Thyroid gland (tissue), 4 donors: Measurements from ENCODE around the gene ABCG1. TPM values are rescaled to one million over a fixed set of nuclear protein-coding genes. Genes with fewer than 3 reads are reported as not detected.

Source experiments
- DNase-seq, 2 donors: peaks; one replicate each; pipeline ENCODE4 v3.0.0-alpha.2; 2019
- H3K27ac ChIP-seq, 3 donors: fragments of 200-600 bp; sonication (generic); 1 replicate in 2 of 3; 2 replicates in 1 of 3; pipeline ENCODE4 v1.5.1; 2016 to 2019; ENCODE audit warnings: mild to moderate bottlenecking in 1 of 3, moderate library complexity in 1 of 3
- H3K27me3 ChIP-seq: fragments of 200-600 bp; sonication (generic); one replicate; pipeline ENCODE4 v1.5.1; 2019
- H3K36me3 ChIP-seq, 2 donors: fragments of 200-600 bp; sonication (generic); one replicate each; pipeline ENCODE4 v1.5.1; 2016 to 2019
- H3K4me1 ChIP-seq, 2 donors: fragments of 200-600 bp; sonication (generic); one replicate each; pipeline ENCODE4 v1.5.1; 2017 to 2019
- H3K4me3 ChIP-seq, 3 donors: fragments of 200-600 bp; sonication (generic); replicated peaks in 1 of 3; 1 replicate in 2 of 3; 2 replicates in 1 of 3; pipeline ENCODE4 v1.5.1; 2016; ENCODE audit warnings: mild to moderate bottlenecking in 1 of 3
- H3K9me3 ChIP-seq: fragments of 200-600 bp; sonication (generic); one replicate; pipeline ENCODE4 v1.5.1; 2017
- POLR2A ChIP-seq, 2 donors: fragments of 450-650 bp; IDR thresholded peaks; one replicate each; pipeline ENCODE4 v1.6.1; 2017; ENCODE audit warnings: antibody characterized with exemption in 2 of 2, mild to moderate bottlenecking in 2 of 2, moderate library complexity in 1 of 2
- WGBS, 2 donors: methylation state at CpG; one replicate each; pipeline ENCODE4 v1.1.5; 2017; 5-methylcytosine and 5-hydroxymethylcytosine counted together
- intact Hi-C: fragments of 100-400 bp; cut with DNase I; formaldehyde crosslinking; loops from one replicate; pipeline ENCODE4 v1.15.1; 2023
- total RNA-seq, 4 donors: library from RNA; depleted of rRNA; stranded (reverse); fragments of >200 nt; gene quantifications; one replicate each; pipeline ENCODE4 v1.2.3, GENCODE V29; 2016
- TF ChIP-seq, protein P1 (sequence below), 6 experiments: fragments of 200-600 bp in 3 of 6; fragments of 450-650 bp in 3 of 6; sonication (generic) in 3 of 6; IDR thresholded peaks; one replicate each; pipeline ENCODE4 v1.5.1; 2016 to 2019; ENCODE audit warnings: antibody characterized with exemption in 6 of 6, mild to moderate bottlenecking in 2 of 6, inconsistent platforms in 1 of 6, moderate library complexity in 1 of 6

Gene ABCG1
- total RNA-seq, 4 donors from 2014 or later = 13.8 to 34.1 (median 18.9) TPM

DNA sequence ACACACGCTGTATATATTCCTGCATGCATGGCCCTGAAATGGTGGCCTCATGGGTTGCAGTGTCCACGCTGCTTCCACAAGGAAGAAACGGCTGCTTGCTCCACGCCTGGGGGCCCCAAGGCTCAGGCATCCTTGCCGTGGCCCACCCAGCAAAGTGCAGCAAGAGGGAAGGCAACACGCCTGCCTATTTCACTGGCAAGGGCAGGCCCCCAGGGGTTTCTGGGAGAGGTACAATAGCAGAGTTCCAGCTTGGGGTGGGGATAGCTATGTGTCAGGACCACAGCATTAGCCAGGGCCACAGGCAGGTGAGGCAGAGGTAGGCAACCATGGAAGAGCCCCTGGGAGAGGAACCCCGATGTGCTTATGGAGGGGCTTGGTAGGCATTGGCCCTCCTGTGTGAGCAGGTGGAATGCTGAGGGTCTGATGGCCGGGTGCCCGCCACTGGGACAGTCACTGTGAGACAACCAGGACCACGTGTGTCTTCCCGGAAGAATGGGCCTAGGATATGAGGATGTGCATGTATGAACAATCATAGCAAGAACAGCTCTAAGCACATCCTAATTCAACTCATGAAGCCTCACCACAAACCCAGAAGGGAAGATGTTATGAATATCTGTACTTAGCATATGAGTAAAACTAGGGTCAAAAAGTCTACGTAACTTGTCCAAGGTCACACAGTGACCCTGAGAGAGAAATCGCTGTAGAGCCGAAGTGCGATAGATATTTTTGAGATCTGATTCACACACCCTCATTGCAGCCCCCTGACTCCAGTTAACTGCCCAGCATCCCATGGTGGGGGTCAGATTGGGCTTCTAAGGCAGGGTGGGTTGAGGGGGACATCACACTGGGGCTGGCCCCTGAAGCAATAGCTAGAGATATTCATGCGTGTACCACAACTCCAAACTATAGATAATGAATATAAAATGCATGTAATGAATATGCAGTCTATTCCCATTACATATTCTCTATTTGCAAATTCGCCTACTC is 120.1 kb downstream of the ABCG1 start:
- WGBS, 2 donors = 77% methylated on average over 12 to 15 of the region's 17 CpGs
- H3K36me3 ChIP-seq = no peaks in the 10 kb centered on the region
- TF ChIP-seq POLR2A (IDR thresholded peaks at IDR 0.05) = no peak
- TF ChIP-seq, protein P1, sequence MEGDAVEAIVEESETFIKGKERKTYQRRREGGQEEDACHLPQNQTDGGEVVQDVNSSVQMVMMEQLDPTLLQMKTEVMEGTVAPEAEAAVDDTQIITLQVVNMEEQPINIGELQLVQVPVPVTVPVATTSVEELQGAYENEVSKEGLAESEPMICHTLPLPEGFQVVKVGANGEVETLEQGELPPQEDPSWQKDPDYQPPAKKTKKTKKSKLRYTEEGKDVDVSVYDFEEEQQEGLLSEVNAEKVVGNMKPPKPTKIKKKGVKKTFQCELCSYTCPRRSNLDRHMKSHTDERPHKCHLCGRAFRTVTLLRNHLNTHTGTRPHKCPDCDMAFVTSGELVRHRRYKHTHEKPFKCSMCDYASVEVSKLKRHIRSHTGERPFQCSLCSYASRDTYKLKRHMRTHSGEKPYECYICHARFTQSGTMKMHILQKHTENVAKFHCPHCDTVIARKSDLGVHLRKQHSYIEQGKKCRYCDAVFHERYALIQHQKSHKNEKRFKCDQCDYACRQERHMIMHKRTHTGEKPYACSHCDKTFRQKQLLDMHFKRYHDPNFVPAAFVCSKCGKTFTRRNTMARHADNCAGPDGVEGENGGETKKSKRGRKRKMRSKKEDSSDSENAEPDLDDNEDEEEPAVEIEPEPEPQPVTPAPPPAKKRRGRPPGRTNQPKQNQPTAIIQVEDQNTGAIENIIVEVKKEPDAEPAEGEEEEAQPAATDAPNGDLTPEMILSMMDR (IDR thresholded peaks at IDR 0.05) = no peak
- DNase-seq = no peak
- H3K27me3 ChIP-seq = no peaks in the 10 kb centered on the region
- H3K9me3 ChIP-seq = no peaks in the 10 kb centered on the region
- intact Hi-C loops = no loop called here
- H3K4me1 ChIP-seq = peaks cover 28 to 37% of the 10 kb centered on the region in 2 donors
- H3K27ac ChIP-seq = peak overlapping the region; percentile 82 to 87 (median 83)
- H3K4me3 ChIP-seq = no peak overlapping the region

DNA sequence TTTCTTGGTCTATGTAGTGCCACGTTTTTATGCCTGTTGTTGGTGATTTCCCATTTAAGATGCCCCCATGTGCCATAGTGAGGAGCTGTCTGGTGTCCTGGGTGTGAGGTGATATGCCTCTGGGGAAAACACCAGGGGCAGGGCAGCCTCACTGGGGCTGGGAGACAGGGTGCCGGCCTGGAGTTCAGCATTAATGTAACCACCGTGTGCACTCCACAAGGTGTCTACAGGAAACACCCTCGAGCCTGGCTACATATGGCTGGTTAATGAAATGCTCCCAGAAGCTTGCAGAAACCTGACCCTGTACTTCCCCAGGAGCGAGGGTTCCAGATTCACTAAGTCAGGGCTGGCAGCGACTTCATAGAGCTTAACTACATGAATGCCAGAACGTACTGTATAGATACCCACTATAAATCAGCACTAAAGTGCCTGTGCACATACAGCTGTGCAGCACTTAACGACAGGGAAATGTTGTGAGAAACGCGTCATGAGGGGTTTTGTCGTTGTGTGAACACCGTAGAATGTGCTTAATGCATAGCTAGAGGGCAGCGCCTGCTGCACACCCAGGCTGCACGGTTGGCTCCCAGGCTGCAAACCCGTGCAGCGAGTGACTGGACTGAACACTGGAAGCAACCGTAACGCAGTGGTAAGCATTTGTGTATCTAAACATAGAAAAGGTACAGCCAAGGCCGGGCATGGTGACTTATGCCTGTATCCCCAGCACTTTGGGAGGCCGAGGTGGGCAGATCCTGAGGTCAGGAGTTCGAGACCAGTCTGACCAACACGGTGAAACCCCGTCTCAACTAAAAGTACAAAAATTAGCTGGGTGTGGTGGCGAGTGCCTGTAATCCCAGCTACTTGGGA is 121.5 kb downstream of the ABCG1 start:
- peak overlapping the region; percentile 11 to 87 (median 82) for H3K27ac ChIP-seq
- H3K9me3 ChIP-seq = no peaks in the 10 kb centered on the region
- TF ChIP-seq POLR2A (IDR thresholded peaks at IDR 0.05) = no peak
- TF ChIP-seq, protein P1 (IDR thresholded peaks at IDR 0.05) = no peak
- H3K27me3 ChIP-seq = no peaks in the 10 kb centered on the region
- no peaks in the 10 kb centered on the region for H3K36me3 ChIP-seq
- H3K4me1 ChIP-seq = peaks cover 28 to 37% of the 10 kb centered on the region in 2 donors
- H3K4me3 ChIP-seq = no peak overlapping the region
- intact Hi-C loops = no loop called here
- WGBS, 2 donors = 86 to 88% methylated on average over 21 to 23 of the region's 24 CpGs
- DNase-seq = no peak

DNA sequence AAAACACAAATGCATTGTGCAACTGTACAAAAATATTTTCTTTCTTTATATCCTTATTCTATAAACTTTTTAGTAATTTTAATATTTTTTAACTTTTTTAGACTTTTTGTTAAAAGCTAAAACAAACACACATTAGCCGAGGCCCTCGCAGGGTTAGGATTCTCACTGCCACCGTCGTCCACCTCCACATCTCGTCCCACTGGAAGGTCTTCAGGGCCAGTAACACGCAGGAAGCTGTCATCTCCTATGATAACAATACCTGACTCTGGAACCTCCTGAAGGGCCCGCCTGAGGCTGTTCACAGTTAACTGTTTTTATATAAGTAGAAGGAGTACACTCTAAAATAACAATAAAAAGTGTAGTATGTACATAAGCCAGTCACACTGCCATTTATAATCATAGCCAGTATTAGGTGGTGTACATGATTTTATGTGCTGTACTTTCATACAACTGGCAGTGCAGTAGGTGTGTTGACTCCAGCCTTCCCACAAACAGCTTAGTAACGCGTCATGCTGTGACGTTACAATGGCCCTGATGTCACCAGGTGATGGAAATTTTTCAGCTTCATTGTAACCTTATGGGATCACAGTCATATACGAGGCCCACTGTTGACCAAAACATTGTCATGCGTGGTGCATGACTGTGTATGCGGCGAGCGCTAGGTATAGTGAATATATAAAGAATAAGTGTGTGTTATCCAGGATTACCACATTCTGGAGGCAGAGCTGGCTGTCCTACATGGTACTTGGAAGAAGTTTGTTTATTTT is 123.0 kb downstream of the ABCG1 start:
- Histone ChIP-seq H3K4me3 (no peak overlapping the region), H3K27me3 (no peaks in the 10 kb centered on the region), H3K9me3 (no peaks in the 10 kb centered on the region), H3K27ac (peak overlapping the region in 1 of 3 donors; percentile 30), H3K36me3 (no peaks in the 10 kb centered on the region), H3K4me1 (peaks cover 20 to 25% of the 10 kb centered on the region in 2 donors)
- no peak for TF ChIP-seq POLR2A (IDR thresholded peaks at IDR 0.05)
- TF ChIP-seq, protein P1 (IDR thresholded peaks at IDR 0.05) = no peak
- intact Hi-C loops = no loop called here
- 83 to 84% methylated on average over 15 of the region's 15 CpGs for WGBS, 2 donors
- no peak for DNase-seq

DNA sequence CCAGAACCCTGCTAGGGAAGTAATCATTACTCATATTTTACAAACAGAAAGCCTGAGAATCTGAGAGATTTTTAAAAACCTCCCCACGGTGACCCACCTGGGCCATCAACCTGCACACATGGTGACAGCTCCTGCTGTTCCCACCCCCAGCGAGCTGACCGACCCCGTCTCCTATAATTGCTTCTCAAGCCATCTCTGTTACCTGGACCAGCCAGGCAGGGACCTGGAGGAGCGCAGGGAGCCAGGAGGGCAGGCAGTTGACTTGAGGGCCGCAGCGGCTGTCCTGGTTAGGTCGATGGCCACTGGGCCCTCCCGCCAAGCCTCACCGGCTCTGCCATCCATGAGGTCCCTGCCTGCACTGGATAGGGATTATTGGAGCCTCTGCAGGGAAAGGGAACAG is 124.2 kb downstream of the ABCG1 start:
- DNase-seq = no peak
- intact Hi-C loops = no loop called here
- peaks cover 20 to 21% of the 10 kb centered on the region in 2 donors for H3K4me1 ChIP-seq
- H3K9me3 ChIP-seq = no peaks in the 10 kb centered on the region
- no peak overlapping the region for H3K27ac ChIP-seq
- H3K27me3 ChIP-seq = no peaks in the 10 kb centered on the region
- 84 to 88% methylated on average over 10 of the region's 10 CpGs for WGBS, 2 donors
- H3K36me3 ChIP-seq = no peaks in the 10 kb centered on the region
- no peak overlapping the region for H3K4me3 ChIP-seq
- no peak for TF ChIP-seq POLR2A (IDR thresholded peaks at IDR 0.05)

DNA sequence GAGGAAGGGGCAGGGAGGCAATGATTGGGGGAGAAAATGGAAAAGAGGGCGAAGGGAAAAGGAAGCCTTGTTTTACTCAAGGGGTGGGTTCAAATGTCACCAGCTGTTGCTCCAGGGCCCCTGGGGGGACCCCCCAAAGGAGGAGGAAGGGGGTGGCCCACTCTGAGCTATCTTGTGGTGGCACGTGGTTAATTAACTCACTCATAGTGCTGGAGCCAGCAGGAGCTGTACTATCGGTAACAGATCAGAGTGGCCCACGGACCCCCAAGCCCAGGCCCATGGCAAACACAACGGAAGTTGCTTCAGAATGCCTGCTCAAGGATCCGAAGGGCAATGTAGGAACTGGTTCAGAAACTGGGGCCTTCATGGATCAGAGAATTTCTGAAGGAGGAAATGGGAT is 124.6 kb downstream of the ABCG1 start:
- Histone ChIP-seq H3K27ac (no peak overlapping the region), H3K27me3 (no peaks in the 10 kb centered on the region), H3K4me3 (no peak overlapping the region), H3K9me3 (no peaks in the 10 kb centered on the region), H3K4me1 (peaks cover 16 to 17% of the 10 kb centered on the region in 2 donors), H3K36me3 (no peaks in the 10 kb centered on the region)
- WGBS, 2 donors = 94 to 97% methylated on average over 6 of the region's 6 CpGs
- TF ChIP-seq, protein P1 (IDR thresholded peaks at IDR 0.05) = no peak
- DNase-seq = no peak
- intact Hi-C loops = no loop called here
